T47D (cell line): Measurements from ENCODE around the gene SUDS3.

ENCODE experiments used
- DNase-seq, 2 experiments: peaks; one replicate each; pipeline versions ENCODE4 v3.0.0 to v3.0.0-alpha.2; 2011 to 2012; ENCODE audit warnings: low read depth in 1 of 2, low spot score in 1 of 2
- JUND ChIP-seq: IDR thresholded peaks from 2 replicates; pipeline ENCODE4 v1.6.1; 2012; ENCODE audit warnings: low read depth
- in situ Hi-C: cut with HindIII; loops from 2 replicates; pipeline ENCODE4 v1.10.0; 2016; ENCODE audit warnings: low sequenced_read_pairs, low pct_unique_long_range_greater_than_20kb

The SUDS3 gene

DNA sequence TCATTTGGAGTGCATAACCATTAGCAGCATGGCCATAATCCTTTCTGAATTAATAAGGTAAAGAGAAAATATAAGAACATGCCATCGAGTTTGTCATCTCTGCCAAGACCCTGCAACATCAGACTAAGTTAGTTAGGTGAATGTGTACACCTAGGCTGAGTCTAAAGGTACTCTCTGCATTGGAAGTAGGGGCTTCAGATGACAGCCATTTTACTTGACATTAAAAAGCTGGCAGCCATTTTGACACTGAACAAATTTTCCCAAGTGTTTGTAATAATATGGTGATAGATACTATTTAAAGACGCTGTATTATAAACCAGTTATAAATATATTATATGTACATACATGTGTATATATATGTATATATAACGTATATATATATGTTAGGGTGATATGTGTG, 79.0 kb downstream of the SUDS3 start:
- DNase-seq, result no peak
- in situ Hi-C loops, result no loop called here
- TF ChIP-seq JUND, result no peak

DNA sequence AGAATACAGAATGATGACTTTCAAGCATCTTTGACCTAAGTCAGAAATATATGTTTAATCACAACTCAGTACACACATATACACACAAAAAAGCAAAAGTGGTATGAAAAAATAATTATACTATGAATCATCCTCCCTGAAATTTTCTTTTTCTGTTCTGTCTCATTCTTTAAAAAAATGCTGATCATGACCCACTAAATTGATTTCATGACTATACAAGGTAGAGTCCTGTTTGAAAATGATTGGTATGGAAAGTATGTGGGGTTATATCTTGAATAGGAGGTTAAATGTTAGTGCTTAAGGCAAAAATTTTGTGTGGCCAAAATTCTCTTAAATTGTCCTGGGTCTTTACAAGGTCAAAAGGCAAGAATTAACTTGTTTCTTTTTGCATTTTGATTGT, 80.4 kb downstream of the SUDS3 start:
- DNase-seq, result no peak
- in situ Hi-C loops, result no loop called here
- TF ChIP-seq JUND, result no peak

DNA sequence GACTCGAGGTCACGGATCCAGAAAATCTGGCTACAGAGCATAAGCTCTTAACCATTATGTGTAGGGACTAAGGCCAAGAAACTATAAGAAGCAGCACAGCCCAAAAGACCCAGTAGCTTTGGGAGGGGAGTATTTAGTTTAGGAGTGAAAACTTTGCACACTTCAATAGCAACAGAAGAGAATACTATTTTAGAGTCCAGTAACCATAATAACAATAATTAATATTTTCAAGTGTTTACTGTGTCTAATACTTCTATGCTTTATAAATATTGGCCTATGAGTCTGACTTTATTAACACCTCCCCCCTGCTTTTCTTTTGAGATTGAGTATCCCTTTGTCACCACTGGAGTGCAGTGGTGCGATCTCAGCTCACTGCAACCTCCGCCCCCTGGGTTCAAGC, 82.8 kb downstream of the SUDS3 start:
- no peak for DNase-seq
- in situ Hi-C loops, result no loop called here
- no peak for TF ChIP-seq JUND

DNA sequence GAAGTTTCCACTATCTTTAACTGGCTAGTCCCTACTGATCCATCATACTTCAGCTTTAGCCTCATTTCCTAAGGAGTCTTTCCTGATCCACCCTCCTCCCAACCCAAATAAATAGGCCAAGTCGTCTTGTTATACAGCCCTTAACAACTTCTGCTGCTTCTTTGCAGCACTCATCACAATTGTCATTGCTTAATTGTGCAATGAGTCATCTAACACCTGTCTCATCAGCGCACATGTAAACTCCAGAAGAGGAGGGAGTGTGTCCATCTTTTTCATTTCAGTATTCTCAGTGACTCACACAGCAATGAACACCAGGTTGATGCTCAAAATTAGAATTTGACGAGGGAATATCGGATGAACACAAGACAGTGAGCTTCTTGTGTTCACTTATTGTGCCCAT, 87.3 kb downstream of the SUDS3 start:
- in situ Hi-C loops, result no loop called here
- no peak for DNase-seq
- no peak for TF ChIP-seq JUND

DNA sequence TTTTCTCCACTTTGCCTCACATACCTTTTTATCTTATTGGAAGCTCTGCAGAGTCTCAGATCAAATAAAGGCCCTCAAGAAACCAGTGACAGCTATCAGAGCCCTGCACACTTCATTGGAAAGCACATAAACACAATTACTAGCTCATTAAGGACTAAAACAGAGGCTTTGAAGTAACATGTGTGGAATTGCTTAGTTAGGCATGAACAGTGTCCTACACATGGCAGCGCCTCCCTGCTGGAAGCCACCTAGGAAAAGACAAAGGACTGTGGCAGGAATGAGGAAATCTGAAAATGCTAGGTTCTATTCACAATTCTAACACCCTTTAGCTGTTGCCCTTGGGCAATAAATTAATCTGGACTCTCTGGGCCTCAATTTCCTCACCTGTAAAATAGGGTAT, 89.4 kb downstream of the SUDS3 start:
- DNase-seq, result peak in 1 of 2 experiments; percentile 10
- no peak for TF ChIP-seq JUND
- in situ Hi-C loops, result no loop called here
